ENCODE results near the gene ALOX5. TPM values are rescaled to one million over a fixed set of nuclear protein-coding genes. Genes with fewer than 3 reads are reported as not detected.

ALOX5 gene
- total and polyA plus RNA-seq, 10 of the 15 experiments (the other 5 are each of a cell fraction or from before 2014, with no cell fraction given): 0.43 to 102 (median 34.2) TPM

- intact Hi-C loops (cut with micrococcal nuclease; ENCODE audit: unreplicated experiment) (no loop called here), in situ Hi-C loops (cut with MboI) (no loop called here)
- RAD21 ChIA-PET (ENCODE audit: unreplicated experiment): no interaction called here
- H4K20me1 ChIP-seq (ENCODE audit: control insufficient read depth, insufficient read depth): no peaks in the 10 kb centered on the region
- peaks cover 1% of the 10 kb centered on the region; the same call in 1 of the 3 replicates for H3K9me3 ChIP-seq (replicated peaks; ENCODE audit: control insufficient read depth, insufficient read depth, low read length)
- DNase-seq (ENCODE audit: low read depth, low spot score) (no peak), FAIRE-seq (no peak), ATAC-seq (no peak)
- no peaks in the 10 kb centered on the region for H3K27me3 ChIP-seq (replicated peaks in 1 of 2; ENCODE audit: control insufficient read depth in 2 of 2, insufficient read depth in 2 of 2, low read length in 1 of 2)
- H3K9ac ChIP-seq (ENCODE audit: control insufficient read depth, insufficient read depth, low read length): no peak overlapping the region
- CTCF ChIA-PET: no interaction called here
- H3K27ac ChIP-seq (ENCODE audit: control insufficient read depth, insufficient read depth): no peak overlapping the region
- no peaks in the 10 kb centered on the region for H3K79me2 ChIP-seq (ENCODE audit: control insufficient read depth, insufficient read depth, low read length)
- H3K4me3 ChIP-seq: no peak overlapping the region
- POLR2A ChIA-PET: no interaction called here
- SMC1A ChIA-PET (ENCODE audit: uncharacterized antibody, unreplicated experiment): interaction anchor here (1.1 kb wide), 1 partner anchor 184 kb away, joined by 3 read pairs; no protein-coding TSS in a partner anchor
- H3K4me1 ChIP-seq (ENCODE audit: control insufficient read depth, insufficient read depth, low read length): no peaks in the 10 kb centered on the region
- H3K36me3 ChIP-seq (ENCODE audit: control insufficient read depth in 2 of 2, insufficient read depth in 2 of 2, low read length in 1 of 2): no peaks in the 10 kb centered on the region; a peak in 1 of 4 replicates
- H3K4me2 ChIP-seq (ENCODE audit: control insufficient read depth, insufficient read depth): no peak overlapping the region
- BruUV-seq (replicated peaks): no TSS peak
- TF ChIP-seq HCFC1 (IDR thresholded peaks at IDR 0.05; ENCODE audit: low read length) (no peak), NRF1 (conservative IDR thresholded peaks at IDR 0.05; ENCODE audit: low read depth, low read length) (no peak), E2F8 (IDR thresholded peaks at IDR 0.05; ENCODE audit: low read depth, partially characterized antibody) (no peak), CTCF (IDR thresholded peaks at IDR 0.05 in 2 of 3, conservative IDR thresholded peaks at IDR 0.05 in 1 of 3; ENCODE audit: control insufficient read depth in 2 of 3, extremely low read depth in 1 of 3, insufficient read depth in 1 of 3, low read depth in 3 of 3, low read length in 3 of 3) (no peak), ELK1 (IDR thresholded peaks at IDR 0.05; ENCODE audit: low read depth, low read length) (no peak), HSF1 (IDR thresholded peaks at IDR 0.05; ENCODE audit: low read depth, low read length) (no peak), KDM1A (IDR thresholded peaks at IDR 0.05; ENCODE audit: borderline replicate concordance) (no peak), DPF2 (IDR thresholded peaks at IDR 0.05) (no peak), TCF3 (IDR thresholded peaks at IDR 0.05; ENCODE audit: borderline replicate concordance, insufficient read depth, low read depth, low read length) (no peak), BCLAF1 (IDR thresholded peaks at IDR 0.05) (no peak), CHD2 (IDR thresholded peaks at IDR 0.05; ENCODE audit: borderline replicate concordance, low read depth, low read length) (no peak), MTA2 (IDR thresholded peaks at IDR 0.05; ENCODE audit: low read depth) (no peak)
- H2AFZ ChIP-seq (ENCODE audit: control insufficient read depth, low read depth, low read length): no peak overlapping the region
- 63% methylated on average over 2 of the region's 2 CpGs for WGBS (ENCODE audit: insufficient coverage, insufficient replicate concordance, low lambda C conversion rate, missing lambda C conversion rate)
These were observed 113.7 kb downstream of the ALOX5 start for GRCh38 chr10:45487735-45488134.
